NCI-H748 (cell line): Measurements from ENCODE around the gene CAPN2.

ENCODE experiments used
- DNase-seq: peaks from one replicate; lab custom pipeline; 2025; ENCODE audit not compliant: unreplicated experiment; lab: John Stamatoyannopoulos, UW

The CAPN2 gene

DNA sequence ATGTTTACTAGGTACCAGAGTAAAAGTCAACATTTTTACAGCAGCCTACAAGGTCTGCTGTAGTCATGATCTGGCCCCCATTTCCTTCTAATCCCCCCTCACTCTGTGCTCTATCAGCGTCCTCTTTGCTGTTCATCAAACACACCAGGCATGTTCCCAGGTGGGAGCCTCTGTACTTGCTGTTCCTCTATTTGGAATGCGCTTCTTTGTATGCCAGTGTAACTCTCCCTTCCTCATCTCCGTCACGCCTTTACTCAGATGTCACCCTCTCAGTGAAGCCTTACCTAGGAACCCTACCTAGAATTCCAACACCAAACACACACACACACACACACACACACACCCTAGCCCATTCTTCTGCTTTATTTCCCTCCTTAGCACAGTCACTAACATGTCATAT is 112.4 kb downstream of the CAPN2 start:
- no peak for DNase-seq
